ENCODE results near the gene ARHGAP18.

- TF ChIP-seq CTCF (IDR thresholded peaks at IDR 0.05), result no peak
- no peak for TF ChIP-seq EP300 (IDR thresholded peaks at IDR 0.05)
These were observed 105.7 kb downstream of the ARHGAP18 start for GRCh38 chr6:129604321-129604720.
